Endothelial cell (in vitro differentiated cells): ENCODE measurements around the gene UBE2QL1. TPM values are rescaled to one million over a fixed set of nuclear protein-coding genes. Genes with fewer than 3 reads are reported as not detected.

ENCODE experiments used
- DNase-seq: peaks from one replicate; pipeline ENCODE4 v3.0.0; 2021; ENCODE audit warnings: low spot score
- H3K27ac Mint-ChIP-seq: one replicate; pipeline ENCODE4 v1.8.0; 2021; ENCODE audit warnings: mixed read lengths, inconsistent platforms; ENCODE audit not compliant: unreplicated experiment
- H3K27me3 Mint-ChIP-seq: one replicate; pipeline ENCODE4 v1.8.0; 2021; ENCODE audit warnings: mild to moderate bottlenecking, moderate library complexity, mixed read lengths, inconsistent platforms; ENCODE audit not compliant: unreplicated experiment
- H3K36me3 Mint-ChIP-seq: one replicate; pipeline ENCODE4 v1.8.0; 2021; ENCODE audit warnings: mild to moderate bottlenecking, low read depth, mixed read lengths, inconsistent platforms; ENCODE audit not compliant: unreplicated experiment
- H3K4me1 Mint-ChIP-seq: one replicate; pipeline ENCODE4 v1.8.0; 2021; ENCODE audit warnings: mild to moderate bottlenecking, mixed read lengths, inconsistent platforms; ENCODE audit not compliant: unreplicated experiment
- H3K4me3 Mint-ChIP-seq: one replicate; pipeline ENCODE4 v1.8.0; 2021; ENCODE audit warnings: mild to moderate bottlenecking, mixed read lengths, inconsistent platforms; ENCODE audit not compliant: unreplicated experiment
- H3K9me3 Mint-ChIP-seq: one replicate; pipeline ENCODE4 v1.8.0; 2021; ENCODE audit warnings: mixed read lengths, inconsistent platforms; ENCODE audit not compliant: unreplicated experiment
- total RNA-seq: library from RNA; stranded (reverse); fragmentation: NEBNext Ultra II Directional; extraction: Animal tissue kit (Norgen Biotek cat#: 25700); gene quantifications from one replicate; pipeline ENCODE4 v1.2.1, GENCODE V29; 2021; ENCODE audit not compliant: unreplicated experiment
- TF ChIP-seq, protein P1 (sequence below): fragments of 200-600 bp; sonication (generic); IDR thresholded peaks from one replicate; pipeline ENCODE4 v1.5.0; 2021; ENCODE audit warnings: antibody characterized with exemption; ENCODE audit not compliant: unreplicated experiment

UBE2QL1 gene
- total RNA-seq, 1 donor from 2014 or later, result 0.85 TPM

DNA sequence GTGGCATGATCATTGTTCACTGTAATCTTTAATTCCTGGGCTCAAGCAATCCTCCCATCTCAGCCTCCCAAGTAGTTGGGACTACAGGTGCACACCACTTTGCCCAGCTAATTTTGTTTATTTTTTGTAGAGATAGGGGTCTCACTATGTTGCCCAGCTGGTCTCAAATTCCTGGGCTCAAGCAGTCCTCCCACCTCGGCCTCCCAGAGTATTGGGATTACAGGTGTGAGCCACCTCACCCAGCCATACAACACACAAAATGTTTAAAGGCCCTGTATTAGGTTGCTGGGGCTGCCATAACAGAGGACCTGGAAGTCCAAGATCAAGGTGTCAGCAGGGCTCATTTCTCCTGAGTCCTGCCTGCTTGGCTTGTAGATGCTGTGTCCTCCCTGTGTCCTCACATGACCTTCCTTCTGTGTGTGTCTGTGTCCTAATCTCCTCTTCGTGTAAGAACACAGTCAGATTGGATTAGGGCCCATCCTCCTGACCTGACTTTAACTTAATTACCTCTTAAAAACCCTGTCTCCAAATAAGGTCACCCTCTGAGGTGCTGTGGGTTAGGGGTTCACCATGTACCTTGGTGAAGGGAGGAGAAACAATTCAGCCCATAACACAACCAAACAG lies 5.4 kb downstream of the UBE2QL1 start:
- peaks cover 22% of the 10 kb centered on the region for H3K27me3 Mint-ChIP-seq
- TF ChIP-seq, protein P1, sequence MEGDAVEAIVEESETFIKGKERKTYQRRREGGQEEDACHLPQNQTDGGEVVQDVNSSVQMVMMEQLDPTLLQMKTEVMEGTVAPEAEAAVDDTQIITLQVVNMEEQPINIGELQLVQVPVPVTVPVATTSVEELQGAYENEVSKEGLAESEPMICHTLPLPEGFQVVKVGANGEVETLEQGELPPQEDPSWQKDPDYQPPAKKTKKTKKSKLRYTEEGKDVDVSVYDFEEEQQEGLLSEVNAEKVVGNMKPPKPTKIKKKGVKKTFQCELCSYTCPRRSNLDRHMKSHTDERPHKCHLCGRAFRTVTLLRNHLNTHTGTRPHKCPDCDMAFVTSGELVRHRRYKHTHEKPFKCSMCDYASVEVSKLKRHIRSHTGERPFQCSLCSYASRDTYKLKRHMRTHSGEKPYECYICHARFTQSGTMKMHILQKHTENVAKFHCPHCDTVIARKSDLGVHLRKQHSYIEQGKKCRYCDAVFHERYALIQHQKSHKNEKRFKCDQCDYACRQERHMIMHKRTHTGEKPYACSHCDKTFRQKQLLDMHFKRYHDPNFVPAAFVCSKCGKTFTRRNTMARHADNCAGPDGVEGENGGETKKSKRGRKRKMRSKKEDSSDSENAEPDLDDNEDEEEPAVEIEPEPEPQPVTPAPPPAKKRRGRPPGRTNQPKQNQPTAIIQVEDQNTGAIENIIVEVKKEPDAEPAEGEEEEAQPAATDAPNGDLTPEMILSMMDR, result no peak
- H3K36me3 Mint-ChIP-seq, result peaks cover 4% of the 10 kb centered on the region
- H3K4me1 Mint-ChIP-seq, result peaks cover 13% of the 10 kb centered on the region
- no peak overlapping the region for H3K4me3 Mint-ChIP-seq
- no peaks in the 10 kb centered on the region for H3K9me3 Mint-ChIP-seq
- DNase-seq, result no peak
- no peak overlapping the region for H3K27ac Mint-ChIP-seq

DNA sequence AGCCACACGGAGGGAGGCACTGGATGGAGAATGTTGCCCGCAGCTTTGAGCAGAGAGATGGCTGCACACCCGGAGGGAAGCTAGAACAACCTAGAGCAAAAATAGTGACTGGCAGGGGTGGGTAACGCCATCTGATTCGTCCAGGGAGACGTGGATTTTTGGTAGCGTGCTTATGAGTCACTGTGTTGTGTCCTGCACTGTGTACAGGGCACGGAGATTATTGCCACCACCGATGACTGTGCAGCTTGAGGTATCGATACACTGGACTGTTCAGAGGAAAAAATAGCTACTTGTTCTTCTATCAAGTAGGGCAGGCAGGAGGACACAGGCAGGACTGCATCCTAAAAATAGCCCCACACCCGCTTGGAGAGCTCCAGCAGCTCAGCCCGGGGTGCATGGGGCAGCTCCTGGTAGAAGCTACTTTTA lies 6.0 kb downstream of the UBE2QL1 start:
- TF ChIP-seq, protein P1, result no peak
- Mint-ChIP-seq H3K4me3 (no peak overlapping the region), H3K9me3 (no peaks in the 10 kb centered on the region), H3K36me3 (peaks cover 4% of the 10 kb centered on the region), H3K27me3 (peaks cover 20% of the 10 kb centered on the region), H3K4me1 (peaks cover 9% of the 10 kb centered on the region), H3K27ac (no peak overlapping the region)
- DNase-seq, result no peak

DNA sequence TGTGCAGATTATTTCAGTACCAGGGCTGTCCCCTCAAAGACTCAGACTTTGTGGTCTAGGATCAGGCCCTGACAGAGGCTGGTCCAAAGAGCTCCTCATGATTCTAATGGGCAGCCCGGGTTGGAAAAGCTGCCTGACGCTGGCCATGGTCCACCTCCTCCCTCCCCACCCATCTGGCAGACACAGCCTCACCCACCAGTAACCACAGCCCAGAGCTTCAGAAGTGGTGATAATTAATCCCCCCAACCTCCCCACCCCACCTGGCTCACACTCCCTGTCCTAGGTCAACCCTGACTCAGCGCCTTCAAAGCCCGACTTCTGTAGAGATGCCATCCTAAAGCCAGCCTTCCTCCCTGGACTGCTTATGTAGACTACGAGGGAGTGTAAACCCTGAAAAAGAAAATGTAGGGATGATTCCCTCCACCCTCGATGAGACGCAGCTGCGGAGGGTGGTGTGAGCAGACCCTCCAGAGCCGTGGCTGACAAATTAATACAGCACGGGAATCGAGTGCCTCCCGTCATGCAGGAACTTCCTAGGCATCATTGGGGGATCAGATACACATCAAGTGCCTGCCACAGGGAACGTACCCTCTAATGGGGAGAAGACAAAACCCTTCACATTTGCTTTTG lies 7.0 kb downstream of the UBE2QL1 start:
- Mint-ChIP-seq H3K36me3 (no peaks in the 10 kb centered on the region), H3K27me3 (peaks cover 13% of the 10 kb centered on the region), H3K4me3 (no peak overlapping the region), H3K9me3 (no peaks in the 10 kb centered on the region), H3K27ac (no peak overlapping the region), H3K4me1 (peaks cover 7% of the 10 kb centered on the region)
- TF ChIP-seq, protein P1, result no peak
- no peak for DNase-seq

DNA sequence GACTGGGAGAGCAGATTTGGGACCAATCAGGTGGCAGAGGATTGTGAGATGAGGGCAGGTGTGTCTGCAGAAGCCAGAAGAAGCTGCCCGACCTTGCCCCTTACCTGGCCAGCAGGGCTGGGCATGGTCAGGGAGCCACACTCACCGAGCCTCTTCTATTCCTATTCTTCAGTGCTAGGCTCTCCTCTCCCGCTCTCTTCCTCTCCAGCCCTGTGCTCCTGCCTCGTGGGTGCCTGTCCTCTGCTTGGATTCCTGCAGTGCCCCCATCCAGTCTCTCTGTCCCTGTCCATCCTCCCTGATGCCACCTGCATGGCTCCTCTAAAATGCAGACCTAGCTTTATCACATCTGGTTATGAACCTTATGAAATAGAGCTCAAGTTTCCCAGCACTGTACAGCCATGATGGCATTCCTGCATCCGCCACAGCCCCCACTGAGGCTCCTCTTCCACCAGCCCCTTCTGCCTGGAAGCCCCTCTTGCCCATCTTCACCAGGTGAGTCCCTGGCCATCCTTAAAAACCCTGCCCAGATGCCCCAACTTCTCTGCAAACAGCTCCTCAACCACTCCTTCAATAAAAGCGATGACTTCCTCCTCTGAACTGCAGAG lies 8.2 kb downstream of the UBE2QL1 start:
- H3K27me3 Mint-ChIP-seq, result peaks cover 9% of the 10 kb centered on the region
- no peaks in the 10 kb centered on the region for H3K36me3 Mint-ChIP-seq
- H3K4me1 Mint-ChIP-seq, result peaks cover 7% of the 10 kb centered on the region
- DNase-seq, result no peak
- TF ChIP-seq, protein P1, result no peak
- H3K9me3 Mint-ChIP-seq, result no peaks in the 10 kb centered on the region
- H3K27ac Mint-ChIP-seq, result no peak overlapping the region
- H3K4me3 Mint-ChIP-seq, result no peak overlapping the region

DNA sequence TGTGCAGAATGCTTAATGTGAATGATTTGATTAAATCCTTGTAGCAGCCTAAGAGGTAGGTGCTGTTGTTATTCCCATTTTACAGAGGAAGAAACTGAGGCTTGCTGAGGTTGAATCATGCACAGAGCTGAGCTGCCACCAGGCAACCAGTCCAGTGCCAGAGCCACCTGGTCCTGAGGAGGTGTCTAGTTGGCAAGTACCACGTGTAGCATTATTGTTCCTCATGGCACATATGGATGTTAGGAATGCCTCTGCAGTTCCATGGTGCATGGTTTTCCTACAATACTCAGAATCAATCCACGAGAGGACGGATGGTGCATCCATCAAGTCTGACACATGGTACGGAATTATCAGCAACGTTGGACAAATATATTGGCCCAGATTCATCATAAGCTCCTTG lies 8.9 kb downstream of the UBE2QL1 start:
- TF ChIP-seq, protein P1, result no peak

More for the DNA sequence above, 8.9 kb downstream of the UBE2QL1 start:
- Mint-ChIP-seq H3K4me1 (peaks cover 7% of the 10 kb centered on the region), H3K36me3 (no peaks in the 10 kb centered on the region), H3K4me3 (no peak overlapping the region), H3K9me3 (no peaks in the 10 kb centered on the region), H3K27me3 (peaks cover 9% of the 10 kb centered on the region), H3K27ac (no peak overlapping the region)
- DNase-seq, result no peak
